Neural crest cell (in vitro differentiated cells): ENCODE measurements around the gene TBL3. TPM values are rescaled to one million over a fixed set of nuclear protein-coding genes. Genes with fewer than 3 reads are reported as not detected.
A peak's percentile ranks its signal among the peaks of the same experiment; 100 is the strongest.

ENCODE experiments used
- DNase-seq: peaks from one replicate; pipeline ENCODE4 v3.0.0; 2021; ENCODE audit warnings: low read depth, mixed read lengths, low spot score
- H3K27ac Mint-ChIP-seq: one replicate; pipeline ENCODE4 v1.8.0; 2021; ENCODE audit warnings: mild to moderate bottlenecking, mixed read lengths; ENCODE audit not compliant: unreplicated experiment
- H3K27me3 Mint-ChIP-seq: 2 replicates; pipeline ENCODE4 v1.8.0; 2021; ENCODE audit warnings: low read depth, mild to moderate bottlenecking, mixed read lengths
- H3K36me3 Mint-ChIP-seq: 2 replicates; pipeline ENCODE4 v1.8.0; 2021; ENCODE audit warnings: low read depth, mild to moderate bottlenecking, mixed read lengths
- H3K4me1 Mint-ChIP-seq: 2 replicates; pipeline ENCODE4 v1.8.0; 2021; ENCODE audit warnings: mixed read lengths
- H3K4me3 Mint-ChIP-seq: one replicate; pipeline ENCODE4 v1.8.0; 2021; ENCODE audit warnings: mild to moderate bottlenecking, mixed read lengths
- H3K9me3 Mint-ChIP-seq: 2 replicates; pipeline ENCODE4 v1.8.0; 2021; ENCODE audit warnings: mixed read lengths
- total RNA-seq: library from RNA; stranded (reverse); gene quantifications from 2 replicates; pipeline ENCODE4 v1.2.1, GENCODE V29; 2021
- TF ChIP-seq, protein P1 (sequence below): fragments of 200-600 bp; sonication (generic); conservative IDR thresholded peaks from 2 replicates; pipeline ENCODE4 v1.5.0; 2021; ENCODE audit warnings: antibody characterized with exemption, mild to moderate bottlenecking

TBL3 gene
- total RNA-seq, 1 donor from 2014 or later = 39.6 TPM

GRCh38 chr16:1978476-1979120 lies 6.7 kb downstream of the TBL3 start:
- no peaks in the 10 kb centered on the region for H3K36me3 Mint-ChIP-seq
- no peak for DNase-seq

DNA sequence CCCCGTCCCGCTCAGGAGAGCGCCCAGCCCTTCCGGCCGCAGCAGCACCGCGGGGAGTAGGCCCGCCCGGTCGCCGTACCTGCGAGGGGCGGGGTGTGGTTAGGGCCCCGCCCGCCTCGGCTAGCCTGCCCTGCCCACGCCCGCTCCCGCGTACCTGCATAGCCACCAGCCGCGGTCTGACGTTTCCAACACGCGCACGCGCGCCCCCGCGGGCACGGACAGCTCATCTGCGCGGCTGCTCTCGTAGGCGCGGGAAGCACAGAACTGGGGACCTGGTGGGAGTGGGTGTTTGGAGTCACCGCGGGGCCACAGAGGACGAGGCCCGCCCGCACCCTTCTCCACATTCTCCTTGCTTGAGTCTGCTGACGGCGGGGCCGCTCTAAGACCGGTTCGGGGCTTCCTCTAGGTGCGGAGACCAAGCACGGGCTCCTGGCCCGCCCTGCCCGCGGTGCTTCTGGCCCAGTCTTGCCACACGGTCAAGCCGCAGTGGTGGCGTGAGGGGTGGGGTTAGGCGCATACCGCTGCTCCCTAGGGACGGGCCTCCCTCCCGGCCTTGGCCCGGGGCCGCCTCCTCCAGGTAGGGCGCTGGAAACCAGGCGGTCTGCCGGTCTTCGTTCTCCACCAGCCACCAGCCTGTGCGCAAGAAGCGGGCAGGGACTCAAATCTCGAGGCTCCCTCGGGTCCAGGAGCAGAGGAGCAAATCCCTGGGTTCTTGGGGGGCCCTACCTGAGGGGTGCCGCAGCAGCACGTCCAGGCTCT lies 7.6 kb downstream of the TBL3 start:
- Mint-ChIP-seq H3K9me3 (no peaks in the 10 kb centered on the region), H3K27me3 (peaks cover 50% of the 10 kb centered on the region), H3K4me1 (peaks cover 21% of the 10 kb centered on the region), H3K36me3 (no peaks in the 10 kb centered on the region), H3K4me3 (no peak overlapping the region), H3K27ac (no peak overlapping the region)
- DNase-seq = no peak
- TF ChIP-seq, protein P1, sequence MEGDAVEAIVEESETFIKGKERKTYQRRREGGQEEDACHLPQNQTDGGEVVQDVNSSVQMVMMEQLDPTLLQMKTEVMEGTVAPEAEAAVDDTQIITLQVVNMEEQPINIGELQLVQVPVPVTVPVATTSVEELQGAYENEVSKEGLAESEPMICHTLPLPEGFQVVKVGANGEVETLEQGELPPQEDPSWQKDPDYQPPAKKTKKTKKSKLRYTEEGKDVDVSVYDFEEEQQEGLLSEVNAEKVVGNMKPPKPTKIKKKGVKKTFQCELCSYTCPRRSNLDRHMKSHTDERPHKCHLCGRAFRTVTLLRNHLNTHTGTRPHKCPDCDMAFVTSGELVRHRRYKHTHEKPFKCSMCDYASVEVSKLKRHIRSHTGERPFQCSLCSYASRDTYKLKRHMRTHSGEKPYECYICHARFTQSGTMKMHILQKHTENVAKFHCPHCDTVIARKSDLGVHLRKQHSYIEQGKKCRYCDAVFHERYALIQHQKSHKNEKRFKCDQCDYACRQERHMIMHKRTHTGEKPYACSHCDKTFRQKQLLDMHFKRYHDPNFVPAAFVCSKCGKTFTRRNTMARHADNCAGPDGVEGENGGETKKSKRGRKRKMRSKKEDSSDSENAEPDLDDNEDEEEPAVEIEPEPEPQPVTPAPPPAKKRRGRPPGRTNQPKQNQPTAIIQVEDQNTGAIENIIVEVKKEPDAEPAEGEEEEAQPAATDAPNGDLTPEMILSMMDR = no peak

More at GRCh38 chr16:1978476-1979120, 6.7 kb downstream of the TBL3 start:
- no peak overlapping the region for H3K27ac Mint-ChIP-seq
- TF ChIP-seq, protein P1 = no peak
- H3K4me3 Mint-ChIP-seq = no peak overlapping the region
- H3K9me3 Mint-ChIP-seq = no peaks in the 10 kb centered on the region
- H3K27me3 Mint-ChIP-seq = peaks cover 50% of the 10 kb centered on the region
- H3K4me1 Mint-ChIP-seq = peaks cover 21% of the 10 kb centered on the region

GRCh38 chr16:1980030-1980769 lies 8.3 kb downstream of the TBL3 start:
- no peaks in the 10 kb centered on the region for H3K36me3 Mint-ChIP-seq
- DNase-seq = no peak
- peaks cover 54% of the 10 kb centered on the region for H3K27me3 Mint-ChIP-seq
- no peak overlapping the region for H3K27ac Mint-ChIP-seq
- TF ChIP-seq, protein P1 = no peak
- no peaks in the 10 kb centered on the region for H3K9me3 Mint-ChIP-seq
- no peak overlapping the region for H3K4me3 Mint-ChIP-seq
- H3K4me1 Mint-ChIP-seq = peaks cover 28% of the 10 kb centered on the region

DNA sequence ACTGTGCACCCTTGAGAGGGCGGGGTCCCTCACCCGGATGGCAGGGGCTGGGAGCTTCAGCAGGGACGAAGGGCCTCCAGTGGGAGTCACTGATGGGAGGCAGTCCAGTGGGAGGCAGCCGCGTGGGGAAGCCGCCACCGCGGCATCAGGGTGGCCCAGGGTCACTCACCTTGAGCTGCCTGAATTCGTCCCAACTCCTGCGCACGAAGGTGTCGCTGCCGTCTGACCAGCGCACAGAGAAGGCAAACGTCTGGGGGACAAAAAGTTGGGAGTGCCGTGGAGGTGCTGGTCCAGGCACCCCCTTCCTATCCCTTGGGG lies 8.9 kb downstream of the TBL3 start:
- no peak overlapping the region for H3K27ac Mint-ChIP-seq
- TF ChIP-seq, protein P1 = no peak
- no peak overlapping the region for H3K4me3 Mint-ChIP-seq

GRCh38 chr16:1981398-1981836 lies 9.6 kb downstream of the TBL3 start, which contains the start of gene NOXO1:
Gene NOXO1 (minus strand): TSS chr16:1981469. CDS start chr16:1981179, 290 bp downstream.
- peaks cover 30% of the 10 kb centered on the region for H3K4me1 Mint-ChIP-seq
- no peaks in the 10 kb centered on the region for H3K9me3 Mint-ChIP-seq
- peak within 1 kb of the TSS; percentile 85 for H3K4me3 Mint-ChIP-seq
- H3K36me3 Mint-ChIP-seq = peaks cover under 1% of the 10 kb centered on the region
- TF ChIP-seq, protein P1 = no peak
- no peak for DNase-seq
- H3K27ac Mint-ChIP-seq = no peak within 1 kb of the TSS
- peaks cover 56% of the 10 kb centered on the region for H3K27me3 Mint-ChIP-seq

More for the DNA sequence above, 8.9 kb downstream of the TBL3 start:
- no peak for DNase-seq
- Mint-ChIP-seq H3K9me3 (no peaks in the 10 kb centered on the region), H3K27me3 (peaks cover 55% of the 10 kb centered on the region), H3K36me3 (no peaks in the 10 kb centered on the region), H3K4me1 (peaks cover 30% of the 10 kb centered on the region)
